ENCODE data around the gene CD99.
"Not testable (repeated sequence)": the region's sequence is repeated elsewhere in the genome, so short reads cannot be mapped to it uniquely, and the experiment has no call there.

The CD99 gene

GRCh38 chrX:2664502-2664901 lies 26.6 kb upstream of the CD99 start:
- Mint-ChIP-seq H3K27me3 (no peaks in the 10 kb centered on the region), H3K4me1 (peaks cover 2% of the 10 kb centered on the region), H3K9me3 (no peaks in the 10 kb centered on the region), H3K27ac (no peak overlapping the region), H3K4me3 (no peak overlapping the region), H3K36me3 (ENCODE audit: low read depth) (peaks cover 2% of the 10 kb centered on the region)
- no peak for DNase-seq
- no peak for ATAC-seq

GRCh38 chrX:2665387-2666304 lies 25.4 kb upstream of the CD99 start:
- DNase-seq (no peak), ATAC-seq (no peak)
- H3K4me1 Mint-ChIP-seq = peaks cover 2% of the 10 kb centered on the region
- no peaks in the 10 kb centered on the region for H3K9me3 Mint-ChIP-seq
- peaks cover 2% of the 10 kb centered on the region for H3K36me3 Mint-ChIP-seq (ENCODE audit: low read depth)
- H3K27ac Mint-ChIP-seq = no peak overlapping the region
- no peaks in the 10 kb centered on the region for H3K27me3 Mint-ChIP-seq
- no peak overlapping the region for H3K4me3 Mint-ChIP-seq

GRCh38 chrX:2666491-2666890 lies 24.6 kb upstream of the CD99 start:
- H3K27me3 Mint-ChIP-seq = no peaks in the 10 kb centered on the region

DNA sequence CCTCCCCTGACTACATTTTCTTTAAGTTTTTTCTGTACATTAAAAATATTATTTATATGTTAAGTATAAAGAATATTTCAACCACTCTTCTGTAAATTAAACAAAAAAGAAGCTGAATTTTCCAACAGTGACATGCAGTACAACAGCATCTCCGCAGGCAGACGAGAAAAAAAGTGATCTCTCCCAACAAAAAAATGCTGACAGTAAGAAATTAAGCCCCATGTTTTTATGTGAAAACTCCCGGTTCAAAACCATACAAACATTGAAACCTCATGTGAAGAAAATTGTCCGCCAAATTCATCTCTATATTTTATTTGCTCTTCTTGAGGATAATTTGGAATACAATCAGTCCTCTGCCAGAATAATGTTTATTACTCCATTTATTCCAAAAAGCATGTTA lies 20.1 kb upstream of the CD99 start:
- Mint-ChIP-seq H3K36me3 (ENCODE audit: low read depth) (peaks cover 2% of the 10 kb centered on the region), H3K27ac (no peak overlapping the region), H3K27me3 (no peaks in the 10 kb centered on the region), H3K4me1 (no peaks in the 10 kb centered on the region), H3K9me3 (no peaks in the 10 kb centered on the region), H3K4me3 (no peak overlapping the region)
- no peak for ATAC-seq
- DNase-seq = no peak

More at GRCh38 chrX:2666491-2666890, 24.6 kb upstream of the CD99 start:
- peaks cover 2% of the 10 kb centered on the region for H3K36me3 Mint-ChIP-seq (ENCODE audit: low read depth)
- no peak for DNase-seq
- H3K27ac Mint-ChIP-seq = no peak overlapping the region
- no peak for ATAC-seq
- no peaks in the 10 kb centered on the region for H3K9me3 Mint-ChIP-seq
- peaks cover 2% of the 10 kb centered on the region for H3K4me1 Mint-ChIP-seq
- no peak overlapping the region for H3K4me3 Mint-ChIP-seq

DNA sequence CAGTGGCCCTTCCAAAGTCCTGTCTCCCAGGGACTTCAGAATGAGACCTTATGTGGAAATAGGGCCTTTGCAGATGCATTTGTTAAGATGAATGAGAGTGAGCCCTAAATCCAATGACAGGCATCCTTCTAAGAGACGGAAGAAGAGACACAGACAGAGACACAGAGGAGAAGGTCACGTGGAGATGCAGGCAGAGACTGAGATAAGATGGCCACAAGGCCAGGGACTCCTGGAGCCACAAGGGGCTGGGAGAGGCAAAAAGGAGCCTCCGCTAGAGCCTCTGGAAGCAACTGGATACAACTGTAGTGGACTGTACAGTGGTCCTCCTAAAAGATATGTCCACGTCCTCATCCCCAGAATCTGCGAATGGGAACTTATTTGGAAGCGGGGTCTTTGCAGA lies 19.0 kb upstream of the CD99 start:
- Mint-ChIP-seq H3K9me3 (no peaks in the 10 kb centered on the region), H3K27me3 (no peaks in the 10 kb centered on the region), H3K4me1 (no peaks in the 10 kb centered on the region), H3K4me3 (no peak overlapping the region), H3K27ac (no peak overlapping the region), H3K36me3 (ENCODE audit: low read depth) (no peaks in the 10 kb centered on the region)
- DNase-seq = no peak
- ATAC-seq = no peak

GRCh38 chrX:2673611-2674010 lies 17.5 kb upstream of the CD99 start:
- Mint-ChIP-seq H3K9me3 (no peaks in the 10 kb centered on the region), H3K4me3 (no peak overlapping the region), H3K4me1 (no peaks in the 10 kb centered on the region), H3K36me3 (ENCODE audit: low read depth) (no peaks in the 10 kb centered on the region), H3K27me3 (no peaks in the 10 kb centered on the region), H3K27ac (no peak overlapping the region)
- no peak for DNase-seq
- no peak for ATAC-seq

DNA sequence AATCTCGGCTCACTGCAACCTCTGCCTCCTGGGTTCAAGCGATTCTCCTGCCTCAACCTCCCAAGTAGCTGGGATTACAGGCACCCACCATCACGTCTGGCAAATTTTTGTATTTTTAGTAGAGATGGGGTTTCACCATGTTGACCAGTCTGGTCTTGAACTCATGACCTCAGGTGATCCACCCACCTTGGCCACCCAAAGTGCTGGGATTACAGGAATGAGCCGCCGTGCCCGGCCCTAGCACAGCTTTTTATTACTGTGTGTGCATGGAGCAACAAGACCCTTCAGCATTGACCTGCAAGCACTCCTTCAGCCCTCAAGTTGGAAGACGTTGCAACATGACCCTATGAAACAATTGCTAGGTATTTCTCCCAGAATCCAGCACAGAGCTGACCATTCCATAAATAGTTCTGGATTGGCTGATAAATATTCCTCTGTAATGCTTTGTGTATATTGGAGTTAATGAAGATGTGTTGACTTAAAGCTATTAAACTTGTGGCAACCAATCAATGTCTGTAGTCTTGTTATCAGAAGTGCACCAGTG lies 15.4 kb upstream of the CD99 start:
- not testable (repeated sequence) for H3K27me3 Mint-ChIP-seq; H3K4me1 Mint-ChIP-seq; H3K36me3 Mint-ChIP-seq (ENCODE audit: low read depth); H3K4me3 Mint-ChIP-seq; ATAC-seq; H3K9me3 Mint-ChIP-seq; H3K27ac Mint-ChIP-seq; DNase-seq

DNA sequence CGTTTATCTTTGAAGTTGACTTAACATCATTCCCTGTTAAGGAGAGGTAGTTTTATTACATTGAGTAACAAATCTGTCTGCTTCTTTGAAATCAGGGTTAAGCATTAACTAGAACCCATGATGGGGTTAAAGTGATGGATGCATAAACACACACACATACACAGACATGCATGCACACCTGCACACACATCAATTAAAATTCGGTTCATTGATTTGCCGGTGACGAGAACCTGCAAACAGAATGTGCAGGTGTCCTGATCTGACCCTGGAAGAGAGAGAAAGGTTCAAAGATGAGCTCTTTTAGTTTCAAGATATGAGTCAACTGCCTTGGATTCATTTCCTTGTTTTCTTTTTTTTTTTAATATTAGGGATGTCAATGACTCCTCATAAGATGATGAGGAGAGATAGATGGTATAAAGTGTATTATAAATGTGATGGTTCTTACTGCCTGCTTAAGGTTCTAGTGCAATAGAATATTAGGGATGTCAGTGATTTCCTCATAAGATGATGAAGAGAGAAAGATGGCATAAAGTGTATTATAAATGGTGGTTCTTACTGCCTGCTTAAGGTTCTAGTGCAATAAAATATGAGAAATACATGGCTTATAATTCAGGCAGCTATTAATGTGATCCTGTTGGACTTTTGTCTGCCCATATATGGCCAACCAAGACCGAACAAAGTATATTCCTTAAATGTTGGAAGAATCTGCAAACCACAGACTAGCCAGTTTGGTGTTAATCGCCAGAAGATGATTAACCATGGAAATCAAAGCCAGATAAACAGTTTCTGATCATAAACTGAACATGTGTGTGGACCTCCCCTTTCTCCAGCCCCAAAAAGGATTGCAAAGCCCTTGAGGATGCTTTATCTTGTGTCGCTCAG lies 14.1 kb upstream of the CD99 start:
- no peaks in the 10 kb centered on the region for H3K27me3 Mint-ChIP-seq
- ATAC-seq (no peak), DNase-seq (no peak)
- no peak overlapping the region for H3K27ac Mint-ChIP-seq
- no peak overlapping the region for H3K4me3 Mint-ChIP-seq
- H3K9me3 Mint-ChIP-seq = no peaks in the 10 kb centered on the region
- H3K4me1 Mint-ChIP-seq = no peaks in the 10 kb centered on the region
- H3K36me3 Mint-ChIP-seq (ENCODE audit: low read depth) = no peaks in the 10 kb centered on the region

GRCh38 chrX:2677764-2678163 lies 13.3 kb upstream of the CD99 start:
- Mint-ChIP-seq H3K36me3 (ENCODE audit: low read depth) (no peaks in the 10 kb centered on the region), H3K27ac (no peak overlapping the region), H3K4me3 (no peak overlapping the region), H3K27me3 (no peaks in the 10 kb centered on the region), H3K9me3 (no peaks in the 10 kb centered on the region), H3K4me1 (no peaks in the 10 kb centered on the region)
- DNase-seq (no peak), ATAC-seq (no peak)

DNA sequence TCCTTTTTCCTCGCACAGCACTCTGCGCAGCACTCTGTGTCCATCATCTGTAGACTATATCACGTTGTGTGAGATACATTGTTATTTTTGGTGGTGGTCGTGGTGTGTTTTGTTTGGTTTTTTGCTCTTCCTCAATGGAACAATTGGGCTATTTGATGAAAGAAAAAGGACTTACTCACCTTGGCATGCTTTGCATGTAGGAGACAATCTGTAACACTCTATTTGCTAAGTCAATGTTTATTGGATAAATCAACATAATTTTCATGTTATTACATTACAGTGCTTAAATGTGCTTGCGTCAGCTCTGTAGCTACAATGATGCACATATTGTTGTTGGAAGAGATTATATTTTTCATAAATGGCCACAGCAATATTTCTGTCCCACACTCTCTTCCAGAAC lies 12.5 kb upstream of the CD99 start:
- no peaks in the 10 kb centered on the region for H3K36me3 Mint-ChIP-seq (ENCODE audit: low read depth)
- no peak for ATAC-seq
- H3K27me3 Mint-ChIP-seq = no peaks in the 10 kb centered on the region

GRCh38 chrX:2679534-2680485 lies 11.3 kb upstream of the CD99 start:
- ATAC-seq (no peak), DNase-seq (no peak)
- Mint-ChIP-seq H3K4me1 (no peaks in the 10 kb centered on the region), H3K9me3 (no peaks in the 10 kb centered on the region), H3K36me3 (ENCODE audit: low read depth) (no peaks in the 10 kb centered on the region), H3K27ac (no peak overlapping the region), H3K27me3 (no peaks in the 10 kb centered on the region), H3K4me3 (no peak overlapping the region)

More for the DNA sequence above, 12.5 kb upstream of the CD99 start:
- no peaks in the 10 kb centered on the region for H3K4me1 Mint-ChIP-seq
- no peak overlapping the region for H3K27ac Mint-ChIP-seq
- H3K4me3 Mint-ChIP-seq = no peak overlapping the region
- no peaks in the 10 kb centered on the region for H3K9me3 Mint-ChIP-seq
- no peak for DNase-seq

DNA sequence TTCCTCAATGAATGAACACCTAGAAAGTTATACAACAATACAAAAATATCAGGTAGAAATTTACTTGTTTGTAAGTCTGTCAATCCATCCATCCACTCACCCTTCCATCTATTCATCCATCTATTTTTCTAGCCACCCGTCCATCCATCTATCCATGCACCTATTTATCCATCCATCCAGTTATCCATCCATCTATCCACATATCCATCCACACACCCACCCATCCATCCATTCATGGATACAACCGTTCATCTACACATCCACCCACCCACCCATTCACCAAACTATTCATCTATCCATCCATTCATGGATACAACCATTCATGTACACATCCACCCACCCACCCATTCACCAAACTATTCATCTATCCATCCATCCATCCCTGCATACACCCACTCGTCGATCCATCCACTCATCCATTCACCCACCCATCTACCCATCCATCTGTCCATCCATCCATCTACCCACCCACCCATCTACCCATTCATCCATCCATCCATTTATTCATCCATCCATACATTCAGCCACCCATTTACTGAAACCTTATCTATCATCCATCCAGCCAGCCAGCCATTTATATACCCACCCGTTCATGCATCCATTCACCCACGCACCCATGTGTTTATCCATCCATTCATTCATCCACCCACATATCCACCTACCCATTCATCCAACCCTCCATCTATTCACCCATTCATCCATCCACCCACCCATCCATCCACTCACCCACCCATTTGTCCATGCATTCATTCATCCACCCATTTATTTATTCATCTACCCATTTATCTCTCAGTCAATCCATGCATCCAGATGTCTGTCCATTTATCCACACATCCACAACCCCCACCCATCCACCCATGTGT lies 10.4 kb upstream of the CD99 start:
- no peaks in the 10 kb centered on the region for H3K36me3 Mint-ChIP-seq (ENCODE audit: low read depth)
- H3K9me3 Mint-ChIP-seq = no peaks in the 10 kb centered on the region
- H3K27me3 Mint-ChIP-seq = no peaks in the 10 kb centered on the region
- H3K4me1 Mint-ChIP-seq = no peaks in the 10 kb centered on the region
- DNase-seq (no peak), ATAC-seq (no peak)
- H3K4me3 Mint-ChIP-seq = no peak overlapping the region
- no peak overlapping the region for H3K27ac Mint-ChIP-seq

DNA sequence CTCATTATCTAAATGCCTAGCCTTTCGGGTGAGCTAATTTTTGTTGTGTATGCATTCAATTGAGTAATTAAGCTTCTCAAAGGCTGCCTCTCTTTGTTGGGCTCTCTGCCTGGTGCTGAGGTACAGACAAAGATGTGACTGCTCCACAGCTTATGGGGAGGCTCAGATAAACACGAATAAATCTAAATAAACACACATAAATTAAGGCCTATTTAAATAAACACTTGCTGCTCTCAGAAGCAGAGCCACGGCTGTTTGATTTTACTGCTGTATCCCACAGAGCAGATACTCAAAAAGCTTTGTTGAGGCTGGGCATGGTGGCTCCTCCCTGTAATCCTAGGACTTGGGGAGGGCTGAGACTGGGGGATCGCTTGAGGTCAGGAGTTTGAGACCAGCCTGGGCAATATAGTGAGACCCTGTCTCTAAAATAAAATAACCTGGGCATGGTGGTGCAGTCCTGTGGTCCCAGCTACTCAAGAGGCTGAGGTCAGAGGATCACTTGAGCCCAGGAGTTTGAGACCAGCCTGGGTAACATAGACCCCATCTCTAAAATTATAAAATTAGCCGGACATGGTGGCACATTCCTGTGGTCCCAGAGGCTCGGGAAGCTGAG lies 8.4 kb upstream of the CD99 start:
- no peak overlapping the region for H3K27ac Mint-ChIP-seq
- no peak overlapping the region for H3K4me3 Mint-ChIP-seq
- no peaks in the 10 kb centered on the region for H3K9me3 Mint-ChIP-seq
- ATAC-seq = no peak
- H3K27me3 Mint-ChIP-seq = no peaks in the 10 kb centered on the region
- no peak for DNase-seq
- no peaks in the 10 kb centered on the region for H3K4me1 Mint-ChIP-seq
- no peaks in the 10 kb centered on the region for H3K36me3 Mint-ChIP-seq (ENCODE audit: low read depth)

All from activated naive CD8-positive, alpha-beta T cell treated with anti-CD3 and anti-CD28 coated beads, Interleukin-2, amount 50 U/mL, for 24 hours (primary cell).